IMR-90 (cell line): ENCODE measurements around the gene RFX2. TPM values are rescaled to one million over a fixed set of nuclear protein-coding genes. Genes with fewer than 3 reads are reported as not detected.

ENCODE experiments used
- ATAC-seq: fragments of 200-7000 bp; cut with Tn5 transposase; 2 replicates; pipeline ENCODE4 v1.9.1; 2020; ENCODE audit warnings: low read depth, mild to moderate bottlenecking, moderate library complexity
- BruUV-seq: library from RNA; stranded (reverse); fragments of 400-500 nt; replicated peaks from 2 replicates; lab custom pipeline; 2021; lab: Mats Ljungman, UMichigan
- CTCF ChIA-PET: fragments of 300-600 bp; formaldehyde crosslinking; extraction: SDS; loops from one replicate; lab custom pipeline; 2021; ENCODE audit warnings: antibody characterized with exemption; lab: Yijun Ruan, JAX
- POLR2A ChIA-PET: fragments of 300-600 bp; sonication (Branson Sonifier 250); formaldehyde crosslinking; loops from one replicate; lab custom pipeline; 2022; ENCODE audit warnings: antibody characterized with exemption; ENCODE audit not compliant: unreplicated experiment; lab: Charles Lee
- DNase-seq: peaks from one replicate; pipeline ENCODE4 v3.0.0; 2013
- H2AFZ ChIP-seq: replicated peaks from 2 replicates; pipeline ENCODE3; 2013; ENCODE audit warnings: low read length, mild to moderate bottlenecking; ENCODE audit not compliant: poor library complexity
- H2AK5ac ChIP-seq: 2 replicates; pipeline ENCODE4 v1.6.1; 2013; ENCODE audit warnings: low read depth, low read length, inconsistent platforms
- H2AK9ac ChIP-seq: replicated peaks from 2 replicates; pipeline ENCODE3; 2013; ENCODE audit warnings: mild to moderate bottlenecking, low read depth, low read length, moderate library complexity; ENCODE audit not compliant: poor library complexity
- H2BK120ac ChIP-seq: 2 replicates; pipeline ENCODE4 v1.6.1; 2013; ENCODE audit warnings: low read depth, low read length, inconsistent platforms
- H2BK15ac ChIP-seq: 3 replicates; pipeline ENCODE4 v1.6.1; 2013; ENCODE audit warnings: low read depth, low read length, inconsistent platforms
- H2BK20ac ChIP-seq: 2 replicates; pipeline ENCODE4 v1.6.1; 2013; ENCODE audit warnings: low read depth, mild to moderate bottlenecking, inconsistent platforms, low read length, moderate library complexity
- H2BK5ac ChIP-seq: 2 replicates; pipeline ENCODE4 v1.6.1; 2013; ENCODE audit warnings: mild to moderate bottlenecking, low read depth, low read length, inconsistent platforms; ENCODE audit not compliant: poor library complexity, severe bottlenecking
- H3K14ac ChIP-seq: replicated peaks from 2 replicates; pipeline ENCODE4 v1.6.1; 2013; ENCODE audit warnings: low read depth, low read length, inconsistent platforms
- H3K18ac ChIP-seq: 2 replicates; pipeline ENCODE4 v1.6.1; 2013; ENCODE audit warnings: low read depth, low read length, control low read depth
- H3K23ac ChIP-seq: 2 replicates; pipeline ENCODE4 v1.6.1; 2013; ENCODE audit warnings: low read depth, low read length, inconsistent platforms
- H3K27ac ChIP-seq: 2 replicates; pipeline ENCODE4 v1.5.1; 2013; ENCODE audit warnings: mild to moderate bottlenecking, control low read depth, low read length; ENCODE audit not compliant: insufficient read depth
- H3K27me3 ChIP-seq: 2 replicates; pipeline ENCODE4 v1.6.1; 2013; ENCODE audit warnings: low read length; ENCODE audit not compliant: control insufficient read depth, insufficient read depth
- H3K36me3 ChIP-seq: 2 replicates; pipeline ENCODE4 v1.6.1; 2013; ENCODE audit warnings: low read length, mixed read lengths; ENCODE audit not compliant: control insufficient read depth, insufficient read depth
- H3K4ac ChIP-seq: 2 replicates; pipeline ENCODE4 v1.6.1; 2013; ENCODE audit warnings: low read depth, low read length, inconsistent platforms
- H3K4me1 ChIP-seq: 2 replicates; pipeline ENCODE4 v1.6.1; 2013; ENCODE audit warnings: low read length, mixed read lengths; ENCODE audit not compliant: control insufficient read depth, insufficient read depth
- H3K4me2 ChIP-seq: 2 replicates; pipeline ENCODE4 v1.6.1; 2013; ENCODE audit warnings: low read depth, mild to moderate bottlenecking, control low read depth, low read length, moderate library complexity
- H3K4me3 ChIP-seq: 2 replicates; pipeline ENCODE4 v1.5.1; 2013; ENCODE audit warnings: low read depth, mild to moderate bottlenecking, control low read depth, low read length, moderate library complexity; ENCODE audit not compliant: insufficient read depth
- H3K56ac ChIP-seq: 2 replicates; pipeline ENCODE4 v1.6.1; 2013; ENCODE audit warnings: low read length, inconsistent platforms; ENCODE audit not compliant: insufficient read depth; ENCODE audit errors: extremely low read depth
- H3K79me1 ChIP-seq, 2 experiments: 2 replicates each; pipeline ENCODE4 v1.6.1; 2013; ENCODE audit warnings: low read length in 2 of 2, inconsistent platforms in 1 of 2, low read depth in 1 of 2
- H3K9ac ChIP-seq: 2 replicates; pipeline ENCODE4 v1.6.1; 2013; ENCODE audit warnings: low read depth, low read length, control low read depth
- H3K9me1 ChIP-seq: 2 replicates; pipeline ENCODE4 v1.6.1; 2013; ENCODE audit warnings: low read length, inconsistent platforms; ENCODE audit not compliant: insufficient read depth
- H3K9me3 ChIP-seq: 2 replicates; pipeline ENCODE4 v1.6.1; 2013; ENCODE audit warnings: low read length; ENCODE audit not compliant: control insufficient read depth, insufficient read depth
- H4K20me1 ChIP-seq: 2 replicates; pipeline ENCODE4 v1.6.1; 2013; ENCODE audit warnings: low read length, inconsistent platforms; ENCODE audit not compliant: insufficient read depth
- H4K5ac ChIP-seq: 2 replicates; pipeline ENCODE4 v1.6.1; 2013; ENCODE audit warnings: mild to moderate bottlenecking, low read depth, low read length, control low read depth
- H4K8ac ChIP-seq, 2 experiments: 2 replicates each; pipeline ENCODE4 v1.6.1; 2013; ENCODE audit warnings: low read depth in 2 of 2, low read length in 2 of 2, control low read depth in 1 of 2, inconsistent platforms in 1 of 2
- H4K91ac ChIP-seq: 2 replicates; pipeline ENCODE4 v1.6.1; 2013; ENCODE audit warnings: low read depth, low read length, inconsistent platforms; ENCODE audit not compliant: insufficient read depth
- BHLHE40 ChIP-seq: fragments of 150-350 bp; IDR thresholded peaks from 2 replicates; pipeline ENCODE4 v1.6.1; 2016; ENCODE audit warnings: mild to moderate bottlenecking, low read depth, low read length
- CEBPB ChIP-seq: IDR thresholded peaks from 2 replicates; pipeline ENCODE4 v1.6.1; 2012; ENCODE audit warnings: low read depth, low read length, improper control_type of control experiment
- CHD1 ChIP-seq: IDR thresholded peaks from 2 replicates; pipeline ENCODE4 v1.6.1; 2012; ENCODE audit warnings: low read depth, low read length, improper control_type of control experiment
- CTCF ChIP-seq: conservative IDR thresholded peaks from 2 replicates; pipeline ENCODE4 v1.5.1; 2012; ENCODE audit warnings: mild to moderate bottlenecking, low read depth, low read length, improper control_type of control experiment
- ELK1 ChIP-seq: fragments of 150-350 bp; IDR thresholded peaks from 2 replicates; pipeline ENCODE4 v1.6.1; 2016; ENCODE audit warnings: low read depth, mild to moderate bottlenecking, low read length, moderate library complexity, borderline replicate concordance
- FOS ChIP-seq: fragments of 150-350 bp; IDR thresholded peaks from 2 replicates; pipeline ENCODE4 v1.6.1; 2016; ENCODE audit warnings: low read depth, low read length
- MAFK ChIP-seq: IDR thresholded peaks from 2 replicates; pipeline ENCODE4 v1.6.1; 2012; ENCODE audit warnings: low read depth, low read length, improper control_type of control experiment
- MAZ ChIP-seq: IDR thresholded peaks from 2 replicates; pipeline ENCODE4 v1.6.1; 2012; ENCODE audit warnings: low read depth, mild to moderate bottlenecking, low read length, improper control_type of control experiment, moderate library complexity, borderline replicate concordance
- MXI1 ChIP-seq: IDR thresholded peaks from 2 replicates; pipeline ENCODE4 v1.6.1; 2012; ENCODE audit warnings: low read depth, mild to moderate bottlenecking, low read length, moderate library complexity, borderline replicate concordance
- NFE2L2 ChIP-seq: fragments of 150-350 bp; IDR thresholded peaks from 2 replicates; pipeline ENCODE4 v1.6.1; 2016; ENCODE audit warnings: low read depth, mild to moderate bottlenecking, low read length
- POLR2A ChIP-seq: IDR thresholded peaks from 2 replicates; pipeline ENCODE4 v1.6.1; 2012; ENCODE audit warnings: mild to moderate bottlenecking, low read depth, low read length
- RAD21 ChIP-seq: IDR thresholded peaks from 2 replicates; pipeline ENCODE4 v1.6.1; 2012; ENCODE audit warnings: low read length, improper control_type of control experiment
- RCOR1 ChIP-seq: IDR thresholded peaks from 2 replicates; pipeline ENCODE4 v1.6.1; 2012; ENCODE audit warnings: mild to moderate bottlenecking, low read length, improper control_type of control experiment; ENCODE audit not compliant: insufficient replicate concordance
- RFX5 ChIP-seq: IDR thresholded peaks from 2 replicates; pipeline ENCODE4 v1.8.0; 2012; ENCODE audit warnings: low read depth, mild to moderate bottlenecking, low read length, moderate library complexity
- SMC3 ChIP-seq: fragments of 150-350 bp; IDR thresholded peaks from 2 replicates; pipeline ENCODE4 v1.6.1; 2016; ENCODE audit warnings: low read depth, mild to moderate bottlenecking, antibody characterized with exemption, low read length, moderate library complexity
- WGBS, 2 experiments: methylation state at CpG; one replicate each; pipeline versions ENCODE4 v1.1.5 to v1.1.7; 2013; ENCODE audit warnings: missing lambda C conversion rate in 2 of 2; ENCODE audit not compliant: insufficient read length in 1 of 2; ENCODE audit errors: extremely low coverage in 2 of 2; 5-methylcytosine and 5-hydroxymethylcytosine counted together
- dilution Hi-C: fragments of 300-500 bp; cut with HindIII; formaldehyde crosslinking; loops from one replicate; pipeline ENCODE4 v1.14.3; 2018; ENCODE audit warnings: low sequenced_read_pairs; ENCODE audit not compliant: unreplicated experiment
- in situ Hi-C: fragments of 300-500 bp; cut with MboI; formaldehyde crosslinking; loops from 3 replicates; pipeline ENCODE4 v1.14.3; 2019; ENCODE audit warnings: low sequenced_read_pairs, inconsistent platforms, mixed read lengths
- intact Hi-C: fragments of 100-400 bp; cut with micrococcal nuclease; formaldehyde crosslinking; loops from 2 replicates; pipeline ENCODE4 v1.10.0; 2022
- polyA plus RNA-seq, 3 experiments: library from polyadenylated mRNA; depleted of rRNA; stranded (reverse); fragments of >200 nt; gene quantifications; 2 replicates each; pipeline ENCODE4 v1.2.3, GENCODE V29; 2012; ENCODE audit warnings: low replicate concordance in 1 of 3
- total RNA-seq: library from RNA; depleted of rRNA; stranded (reverse); fragments of >200 nt; gene quantifications from 2 replicates; pipeline ENCODE4 v1.2.3, GENCODE V29; 2012
- TF ChIP-seq, protein P1 (sequence below): fragments of 150-350 bp; IDR thresholded peaks from 2 replicates; pipeline ENCODE4 v1.6.1; 2017; ENCODE audit warnings: mild to moderate bottlenecking, antibody characterized with exemption, low read length, low read depth

RFX2 gene
- total and polyA plus RNA-seq, 2 of the 4 experiments (the other 2 are of a cell fraction) = 2.2 to 4.9 TPM

GRCh38 chr19:6076291-6076665, 34.0 kb downstream of the RFX2 start:
- CTCF ChIA-PET = no interaction called here

More at GRCh38 chr19:6076291-6076665, 34.0 kb downstream of the RFX2 start:
- Histone ChIP-seq H2AFZ (no peak overlapping the region), H2AK9ac (no peak overlapping the region), H4K8ac (peak overlapping the region; percentile 54 to 93; a peak in 3 of 4 replicates), H2BK120ac (peak overlapping the region; percentile 98), H4K5ac (peak overlapping the region; percentile 22), H3K56ac (peak overlapping the region; percentile 27; the same call in 1 of the 2 replicates), H3K36me3 (no peaks in the 10 kb centered on the region), H4K20me1 (no peaks in the 10 kb centered on the region), H3K18ac (peak overlapping the region; percentile 85), H3K9me3 (no peaks in the 10 kb centered on the region), H4K91ac (peak overlapping the region; percentile 68), H3K23ac (peak overlapping the region; percentile 74; the same call in 1 of the 2 replicates), H3K79me1 (peaks cover 4 to 20% of the 10 kb centered on the region in 2 experiments; a peak in 2 of 4 replicates), H3K4me2 (peak overlapping the region; percentile 11; the same call in 1 of the 2 replicates), H3K9me1 (peaks cover 17% of the 10 kb centered on the region; the same call in 1 of the 2 replicates), H2BK5ac (peak overlapping the region; percentile 95), H3K4me3 (no peak overlapping the region), H3K14ac (peak overlapping the region; percentile 90), H3K4me1 (peaks cover 17% of the 10 kb centered on the region), H3K9ac (no peak overlapping the region), H3K27ac (peak overlapping the region; percentile 49), H2BK15ac (peak overlapping the region; percentile 82; the same call in 2 of the 3 replicates), H3K4ac (peak overlapping the region; percentile 86), H2BK20ac (peak overlapping the region; percentile 93), H2AK5ac (peak overlapping the region; percentile 72; the same call in 1 of the 2 replicates), H3K27me3 (no peaks in the 10 kb centered on the region)
- POLR2A ChIA-PET = interaction anchor here (0.7 to 1.4 kb wide), 2 partner anchors 12 to 16 kb away, joined by 4 read pairs; no protein-coding TSS in a partner anchor
- ATAC-seq (peak; percentile 15), DNase-seq (no peak)
- intact Hi-C loops = loop anchor here (2.0 kb wide), 1 partner anchor 15 kb away; no protein-coding TSS in a partner anchor
- no peak for TF ChIP-seq SMC3
- TF ChIP-seq MAFK = no peak
- TF ChIP-seq CEBPB = no peak
- TF ChIP-seq CTCF = no peak
- no peak for TF ChIP-seq BHLHE40
- TF ChIP-seq POLR2A = no peak
- TF ChIP-seq RAD21 = no peak
- TF ChIP-seq, protein P1, sequence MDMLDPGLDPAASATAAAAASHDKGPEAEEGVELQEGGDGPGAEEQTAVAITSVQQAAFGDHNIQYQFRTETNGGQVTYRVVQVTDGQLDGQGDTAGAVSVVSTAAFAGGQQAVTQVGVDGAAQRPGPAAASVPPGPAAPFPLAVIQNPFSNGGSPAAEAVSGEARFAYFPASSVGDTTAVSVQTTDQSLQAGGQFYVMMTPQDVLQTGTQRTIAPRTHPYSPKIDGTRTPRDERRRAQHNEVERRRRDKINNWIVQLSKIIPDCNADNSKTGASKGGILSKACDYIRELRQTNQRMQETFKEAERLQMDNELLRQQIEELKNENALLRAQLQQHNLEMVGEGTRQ = no peak
- TF ChIP-seq MXI1 = no peak
- no peak for TF ChIP-seq FOS
- no peak for TF ChIP-seq ELK1
- TF ChIP-seq MAZ = no peak
- TF ChIP-seq CHD1 = no peak
- TF ChIP-seq RFX5 = no peak
- TF ChIP-seq RCOR1 = no peak
- no peak for TF ChIP-seq NFE2L2
- 95% methylated on average over 4 of the region's 7 CpGs; no CpG with 5 or more reads in 1 of the 2 experiments for WGBS, 2 experiments
- no TSS peak for BruUV-seq
- dilution Hi-C loops = no loop called here
- in situ Hi-C loops = no loop called here
